HG03521 (cell line): ENCODE data around the gene RSRC1.
"Not testable (repeated sequence)": the region's sequence is repeated elsewhere in the genome, so short reads cannot be mapped to it uniquely, and the experiment has no call there.

ENCODE experiments used
- ATAC-seq: cut with Tn5 transposase; IDR thresholded peaks from one replicate; pipeline ENCODE4 v1.9.1; 2021; ENCODE audit warnings: mild to moderate bottlenecking, moderate library complexity; ENCODE audit not compliant: unreplicated experiment

Gene RSRC1

GRCh38 chr3:158506456-158506855, 396.6 kb downstream of the RSRC1 start:
- ATAC-seq, result no peak

GRCh38 chr3:158508481-158508880, 398.6 kb downstream of the RSRC1 start:
- ATAC-seq, result no peak

- ATAC-seq, result no peak
Measured at GRCh38 chr3:158509891-158510290, 400.0 kb downstream of the RSRC1 start.

- ATAC-seq, result not testable (repeated sequence)
Measured at GRCh38 chr3:158516729-158517128, 406.8 kb downstream of the RSRC1 start.

- ATAC-seq, result no peak
Measured at GRCh38 chr3:158519776-158520175, 409.9 kb downstream of the RSRC1 start.

- no peak for ATAC-seq
Measured at GRCh38 chr3:158520433-158520832, 410.5 kb downstream of the RSRC1 start.

GRCh38 chr3:158522221-158523136, 412.6 kb downstream of the RSRC1 start:
- no peak for ATAC-seq

GRCh38 chr3:158528076-158528674, 418.3 kb downstream of the RSRC1 start:
- ATAC-seq, result no peak

GRCh38 chr3:158531334-158531733, 421.4 kb downstream of the RSRC1 start:
- ATAC-seq, result no peak

GRCh38 chr3:158532099-158532734, 422.3 kb downstream of the RSRC1 start:
- ATAC-seq, result no peak

- ATAC-seq, result no peak
Measured at GRCh38 chr3:158535918-158536317, 426.0 kb downstream of the RSRC1 start.

- peak; percentile 63 for ATAC-seq
Measured at GRCh38 chr3:158539414-158540014, 429.6 kb downstream of the RSRC1 start.

- ATAC-seq, result no peak
Measured at GRCh38 chr3:158540066-158540465, 430.2 kb downstream of the RSRC1 start.

- no peak for ATAC-seq
Measured at GRCh38 chr3:158548691-158549090, 438.8 kb downstream of the RSRC1 start.

GRCh38 chr3:158549938-158550337, 440.0 kb downstream of the RSRC1 start:
- ATAC-seq, result not testable (repeated sequence)

GRCh38 chr3:158552124-158552523, 442.2 kb downstream of the RSRC1 start:
- no peak for ATAC-seq

GRCh38 chr3:158559504-158559903, 449.6 kb downstream of the RSRC1 start:
- ATAC-seq, result no peak

- no peak for ATAC-seq
Measured at GRCh38 chr3:158560979-158561378, 451.1 kb downstream of the RSRC1 start.

- ATAC-seq, result no peak
Measured at GRCh38 chr3:158562674-158563073, 452.8 kb downstream of the RSRC1 start.

GRCh38 chr3:158563076-158563475, 453.2 kb downstream of the RSRC1 start:
- no peak for ATAC-seq

GRCh38 chr3:158565076-158565475, 455.2 kb downstream of the RSRC1 start:
- no peak for ATAC-seq
